Measurements from ENCODE around the gene SF3B5. TPM values are rescaled to one million over a fixed set of nuclear protein-coding genes. Genes with fewer than 3 reads are reported as not detected.
A peak's percentile ranks its signal among the peaks of the same experiment; 100 is the strongest.

Gene SF3B5
- total and polyA plus RNA-seq, 9 of the 15 experiments (the other 6 are each of a cell fraction or from before 2014, with no cell fraction given), result 238 to 1,211 (median 407) TPM

DNA sequence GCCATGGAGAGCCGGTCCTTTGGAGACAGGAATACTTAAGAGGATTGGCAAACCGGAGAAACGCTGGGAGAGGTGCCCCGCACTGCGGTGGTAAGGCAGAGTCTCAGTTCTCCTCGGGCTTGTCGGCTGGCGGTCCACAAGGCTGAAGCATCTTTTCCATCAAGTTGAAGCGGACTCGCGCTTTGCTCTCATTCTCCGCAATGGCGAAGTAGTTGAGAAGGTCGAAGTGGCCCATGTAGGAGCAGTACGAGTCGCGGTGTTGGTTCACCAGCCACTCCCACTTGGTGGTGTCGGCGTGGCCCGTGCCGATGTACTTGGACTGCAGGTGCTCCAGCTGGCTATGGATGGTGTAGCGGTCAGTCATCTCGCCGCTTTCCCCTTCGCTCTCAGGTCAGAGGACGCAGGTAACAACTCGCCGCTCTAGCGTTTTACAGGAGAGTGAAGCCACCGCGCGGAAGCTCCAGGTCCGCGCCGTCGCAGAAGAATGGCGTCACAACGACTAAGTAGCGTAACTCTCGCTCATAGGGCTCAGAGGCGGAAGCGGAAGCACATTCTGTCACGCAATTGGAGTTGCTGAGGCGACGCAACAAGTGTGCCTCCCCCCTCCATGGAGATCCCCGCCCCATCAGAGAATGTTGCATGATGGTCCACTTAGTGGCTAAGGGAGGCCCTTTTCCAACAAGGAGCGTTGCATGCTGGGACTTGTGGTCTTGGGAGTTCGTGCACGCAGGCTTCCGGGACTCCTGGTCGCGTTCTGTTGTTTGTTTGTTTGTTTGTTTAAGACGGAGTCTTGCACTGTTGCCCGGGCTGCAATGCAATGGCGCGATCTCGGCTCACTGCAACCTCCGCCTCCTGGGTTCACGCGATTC, at the start of gene SF3B5 (continued):
- TF ChIP-seq CSDE1 (IDR thresholded peaks at IDR 0.05) (peak in 1 of 2 experiments; percentile 97; a peak in 2 of 4 replicates), CHD2 (IDR thresholded peaks at IDR 0.05; ENCODE audit: low read depth, low read length) (0 out of 2 replicates have a peak, but pooled peaks have one; percentile 45), EP400 (IDR thresholded peaks at IDR 0.05) (peak; percentile 97), MAFG (tag; conservative IDR thresholded peaks at IDR 0.05) (no peak), TOE1 (IDR thresholded peaks at IDR 0.05; ENCODE audit: borderline replicate concordance) (peak; percentile 34; the same call in 1 of the 2 replicates), TOE1 (CRISPR knock-in tag; IDR thresholded peaks at IDR 0.05; ENCODE audit: borderline replicate concordance, low read depth) (no peak), TFAP4 (CRISPR knock-in tag; IDR thresholded peaks at IDR 0.05; ENCODE audit: borderline replicate concordance) (peak; percentile 78), CREB1 (IDR thresholded peaks at IDR 0.05) (peak; percentile 100), CREB1 (CRISPR knock-in tag; IDR thresholded peaks at IDR 0.05) (peak; percentile 100), CC2D1A (IDR thresholded peaks at IDR 0.05) (peak; percentile 79), ETS1 (conservative IDR thresholded peaks at IDR 0.05; ENCODE audit: control insufficient read depth, low read depth, low read length) (peak; percentile 72; the same call in 1 of the 2 replicates), PML (IDR thresholded peaks at IDR 0.05; ENCODE audit: low read length) (peak; percentile 84)
- TF ChIP-seq, protein P1, sequence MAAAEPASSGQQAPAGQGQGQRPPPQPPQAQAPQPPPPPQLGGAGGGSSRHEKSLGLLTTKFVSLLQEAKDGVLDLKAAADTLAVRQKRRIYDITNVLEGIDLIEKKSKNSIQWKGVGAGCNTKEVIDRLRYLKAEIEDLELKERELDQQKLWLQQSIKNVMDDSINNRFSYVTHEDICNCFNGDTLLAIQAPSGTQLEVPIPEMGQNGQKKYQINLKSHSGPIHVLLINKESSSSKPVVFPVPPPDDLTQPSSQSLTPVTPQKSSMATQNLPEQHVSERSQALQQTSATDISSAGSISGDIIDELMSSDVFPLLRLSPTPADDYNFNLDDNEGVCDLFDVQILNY (CRISPR knock-in tag; IDR thresholded peaks at IDR 0.05), result no peak
- TF ChIP-seq, protein P2, sequence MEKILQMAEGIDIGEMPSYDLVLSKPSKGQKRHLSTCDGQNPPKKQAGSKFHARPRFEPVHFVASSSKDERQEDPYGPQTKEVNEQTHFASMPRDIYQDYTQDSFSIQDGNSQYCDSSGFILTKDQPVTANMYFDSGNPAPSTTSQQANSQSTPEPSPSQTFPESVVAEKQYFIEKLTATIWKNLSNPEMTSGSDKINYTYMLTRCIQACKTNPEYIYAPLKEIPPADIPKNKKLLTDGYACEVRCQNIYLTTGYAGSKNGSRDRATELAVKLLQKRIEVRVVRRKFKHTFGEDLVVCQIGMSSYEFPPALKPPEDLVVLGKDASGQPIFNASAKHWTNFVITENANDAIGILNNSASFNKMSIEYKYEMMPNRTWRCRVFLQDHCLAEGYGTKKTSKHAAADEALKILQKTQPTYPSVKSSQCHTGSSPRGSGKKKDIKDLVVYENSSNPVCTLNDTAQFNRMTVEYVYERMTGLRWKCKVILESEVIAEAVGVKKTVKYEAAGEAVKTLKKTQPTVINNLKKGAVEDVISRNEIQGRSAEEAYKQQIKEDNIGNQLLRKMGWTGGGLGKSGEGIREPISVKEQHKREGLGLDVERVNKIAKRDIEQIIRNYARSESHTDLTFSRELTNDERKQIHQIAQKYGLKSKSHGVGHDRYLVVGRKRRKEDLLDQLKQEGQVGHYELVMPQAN (IDR thresholded peaks at IDR 0.05; ENCODE audit: borderline replicate concordance), result peak; percentile 95
- TF ChIP-seq, protein P3, sequence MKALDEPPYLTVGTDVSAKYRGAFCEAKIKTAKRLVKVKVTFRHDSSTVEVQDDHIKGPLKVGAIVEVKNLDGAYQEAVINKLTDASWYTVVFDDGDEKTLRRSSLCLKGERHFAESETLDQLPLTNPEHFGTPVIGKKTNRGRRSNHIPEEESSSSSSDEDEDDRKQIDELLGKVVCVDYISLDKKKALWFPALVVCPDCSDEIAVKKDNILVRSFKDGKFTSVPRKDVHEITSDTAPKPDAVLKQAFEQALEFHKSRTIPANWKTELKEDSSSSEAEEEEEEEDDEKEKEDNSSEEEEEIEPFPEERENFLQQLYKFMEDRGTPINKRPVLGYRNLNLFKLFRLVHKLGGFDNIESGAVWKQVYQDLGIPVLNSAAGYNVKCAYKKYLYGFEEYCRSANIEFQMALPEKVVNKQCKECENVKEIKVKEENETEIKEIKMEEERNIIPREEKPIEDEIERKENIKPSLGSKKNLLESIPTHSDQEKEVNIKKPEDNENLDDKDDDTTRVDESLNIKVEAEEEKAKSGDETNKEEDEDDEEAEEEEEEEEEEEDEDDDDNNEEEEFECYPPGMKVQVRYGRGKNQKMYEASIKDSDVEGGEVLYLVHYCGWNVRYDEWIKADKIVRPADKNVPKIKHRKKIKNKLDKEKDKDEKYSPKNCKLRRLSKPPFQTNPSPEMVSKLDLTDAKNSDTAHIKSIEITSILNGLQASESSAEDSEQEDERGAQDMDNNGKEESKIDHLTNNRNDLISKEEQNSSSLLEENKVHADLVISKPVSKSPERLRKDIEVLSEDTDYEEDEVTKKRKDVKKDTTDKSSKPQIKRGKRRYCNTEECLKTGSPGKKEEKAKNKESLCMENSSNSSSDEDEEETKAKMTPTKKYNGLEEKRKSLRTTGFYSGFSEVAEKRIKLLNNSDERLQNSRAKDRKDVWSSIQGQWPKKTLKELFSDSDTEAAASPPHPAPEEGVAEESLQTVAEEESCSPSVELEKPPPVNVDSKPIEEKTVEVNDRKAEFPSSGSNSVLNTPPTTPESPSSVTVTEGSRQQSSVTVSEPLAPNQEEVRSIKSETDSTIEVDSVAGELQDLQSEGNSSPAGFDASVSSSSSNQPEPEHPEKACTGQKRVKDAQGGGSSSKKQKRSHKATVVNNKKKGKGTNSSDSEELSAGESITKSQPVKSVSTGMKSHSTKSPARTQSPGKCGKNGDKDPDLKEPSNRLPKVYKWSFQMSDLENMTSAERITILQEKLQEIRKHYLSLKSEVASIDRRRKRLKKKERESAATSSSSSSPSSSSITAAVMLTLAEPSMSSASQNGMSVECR (CRISPR knock-in tag; IDR thresholded peaks at IDR 0.05), result peak; percentile 96
